IgD-negative memory B cell (primary cell): ENCODE measurements around the gene SBK2. TPM values are rescaled to one million over a fixed set of nuclear protein-coding genes. Genes with fewer than 3 reads are reported as not detected.
"Not testable (repeated sequence)": the region's sequence is repeated elsewhere in the genome, so short reads cannot be mapped to it uniquely, and the experiment has no call there.

ENCODE experiments used
- H3K27ac Mint-ChIP-seq, 3 donors: one replicate each; pipeline ENCODE4 v1.8.0; 2020 to 2022; ENCODE audit warnings: mild to moderate bottlenecking in 3 of 3, mixed read lengths in 3 of 3, moderate library complexity in 1 of 3
- H3K27me3 Mint-ChIP-seq: one replicate; pipeline ENCODE4 v1.8.0; 2021; ENCODE audit warnings: mixed read lengths
- H3K36me3 Mint-ChIP-seq: one replicate; pipeline ENCODE4 v1.8.0; 2020; ENCODE audit warnings: mild to moderate bottlenecking, mixed read lengths
- H3K4me1 Mint-ChIP-seq, 3 donors: one replicate each; pipeline ENCODE4 v1.8.0; 2020 to 2022; ENCODE audit warnings: mixed read lengths in 3 of 3, mild to moderate bottlenecking in 1 of 3
- H3K4me3 Mint-ChIP-seq, 4 donors: one replicate each; pipeline ENCODE4 v1.8.0; 2020 to 2022; ENCODE audit warnings: mild to moderate bottlenecking in 4 of 4, mixed read lengths in 4 of 4, moderate library complexity in 3 of 4
- H3K9me3 Mint-ChIP-seq, 3 donors: one replicate each; pipeline ENCODE4 v1.8.0; 2020 to 2021; ENCODE audit warnings: mixed read lengths in 3 of 3, mild to moderate bottlenecking in 1 of 3
- polyA plus RNA-seq: library from polyadenylated mRNA; unstranded; fragments of 300-500 nt; fragmentation: Illumina TruSeq; gene quantifications from one replicate; pipeline ENCODE4 v1.2.3, GENCODE V29; 2021

Gene SBK2
- polyA plus RNA-seq, 1 donor from 2014 or later = not detected

- not testable (repeated sequence) for H3K27ac Mint-ChIP-seq, H3K27me3 Mint-ChIP-seq, H3K4me3 Mint-ChIP-seq, H3K9me3 Mint-ChIP-seq, H3K4me1 Mint-ChIP-seq, H3K36me3 Mint-ChIP-seq
These were observed 2.7 kb downstream of the SBK2 start for GRCh38 chr19:55534280-55534679.

- peaks cover 1% of the 10 kb centered on the region for H3K27me3 Mint-ChIP-seq
- H3K9me3 Mint-ChIP-seq = no peaks in the 10 kb centered on the region
- no peak overlapping the region for H3K4me3 Mint-ChIP-seq
- H3K4me1 Mint-ChIP-seq = no peaks in the 10 kb centered on the region
- H3K27ac Mint-ChIP-seq = no peak overlapping the region
- peaks cover 2% of the 10 kb centered on the region for H3K36me3 Mint-ChIP-seq
These were observed 5.9 kb downstream of the SBK2 start for GRCh38 chr19:55530996-55531395.

GRCh38 chr19:55529636-55530234 is 7.2 kb downstream of the SBK2 start:
- H3K4me1 Mint-ChIP-seq = no peaks in the 10 kb centered on the region
- no peak overlapping the region for H3K27ac Mint-ChIP-seq
- H3K4me3 Mint-ChIP-seq = no peak overlapping the region
- H3K36me3 Mint-ChIP-seq = peaks cover 2% of the 10 kb centered on the region
- H3K27me3 Mint-ChIP-seq = peaks cover 1% of the 10 kb centered on the region
- H3K9me3 Mint-ChIP-seq = no peaks in the 10 kb centered on the region

GRCh38 chr19:55528030-55528803 is 8.7 kb downstream of the SBK2 start:
- no peak overlapping the region for H3K27ac Mint-ChIP-seq
- no peak overlapping the region for H3K4me3 Mint-ChIP-seq
- H3K36me3 Mint-ChIP-seq = no peaks in the 10 kb centered on the region
- H3K4me1 Mint-ChIP-seq = no peaks in the 10 kb centered on the region
- H3K27me3 Mint-ChIP-seq = no peaks in the 10 kb centered on the region
- H3K9me3 Mint-ChIP-seq = no peaks in the 10 kb centered on the region

GRCh38 chr19:55527197-55528029 is 9.5 kb downstream of the SBK2 start:
- Mint-ChIP-seq H3K27ac (no peak overlapping the region), H3K36me3 (no peaks in the 10 kb centered on the region), H3K4me3 (no peak overlapping the region)

GRCh38 chr19:55526216-55527196 is 10.4 kb downstream of the SBK2 start:
- no peak overlapping the region for H3K4me3 Mint-ChIP-seq
- no peaks in the 10 kb centered on the region for H3K36me3 Mint-ChIP-seq
- H3K9me3 Mint-ChIP-seq = no peaks in the 10 kb centered on the region
- no peaks in the 10 kb centered on the region for H3K4me1 Mint-ChIP-seq
- H3K27ac Mint-ChIP-seq = no peak overlapping the region
- H3K27me3 Mint-ChIP-seq = no peaks in the 10 kb centered on the region

More at GRCh38 chr19:55527197-55528029, 9.5 kb downstream of the SBK2 start:
- H3K4me1 Mint-ChIP-seq = no peaks in the 10 kb centered on the region
- no peaks in the 10 kb centered on the region for H3K9me3 Mint-ChIP-seq
- H3K27me3 Mint-ChIP-seq = no peaks in the 10 kb centered on the region

- H3K27ac Mint-ChIP-seq = peak overlapping the region in 1 of 3 donors; percentile 4
- no peaks in the 10 kb centered on the region for H3K27me3 Mint-ChIP-seq
- H3K4me1 Mint-ChIP-seq = no peaks in the 10 kb centered on the region
- H3K4me3 Mint-ChIP-seq = peak overlapping the region in 1 of 4 donors; percentile 33
- H3K9me3 Mint-ChIP-seq = no peaks in the 10 kb centered on the region
- H3K36me3 Mint-ChIP-seq = no peaks in the 10 kb centered on the region
These were observed 11.4 kb downstream of the SBK2 start for GRCh38 chr19:55525289-55526101.

- peaks cover 0 to 3% (median 0%) of the 10 kb centered on the region in 3 donors for H3K4me1 Mint-ChIP-seq
- no peaks in the 10 kb centered on the region for H3K36me3 Mint-ChIP-seq
- no peak overlapping the region for H3K27ac Mint-ChIP-seq
These were observed 16.1 kb downstream of the SBK2 start for GRCh38 chr19:55520691-55521292.

GRCh38 chr19:55519451-55520311 is 17.3 kb downstream of the SBK2 start:
- Mint-ChIP-seq H3K27me3 (no peaks in the 10 kb centered on the region), H3K27ac (no peak overlapping the region), H3K36me3 (no peaks in the 10 kb centered on the region), H3K4me3 (no peak overlapping the region), H3K9me3 (no peaks in the 10 kb centered on the region), H3K4me1 (peaks cover 0 to 3% (median 0%) of the 10 kb centered on the region in 3 donors)

More at GRCh38 chr19:55520691-55521292, 16.1 kb downstream of the SBK2 start:
- H3K27me3 Mint-ChIP-seq = no peaks in the 10 kb centered on the region
- H3K4me3 Mint-ChIP-seq = no peak overlapping the region
- no peaks in the 10 kb centered on the region for H3K9me3 Mint-ChIP-seq

GRCh38 chr19:55516878-55517620 is 19.9 kb downstream of the SBK2 start:
- Mint-ChIP-seq H3K27me3 (no peaks in the 10 kb centered on the region), H3K4me3 (peak overlapping the region; percentile 59 to 85 (median 77)), H3K4me1 (peaks cover 0 to 3% (median 0%) of the 10 kb centered on the region in 3 donors), H3K36me3 (no peaks in the 10 kb centered on the region), H3K9me3 (no peaks in the 10 kb centered on the region), H3K27ac (peak overlapping the region in 2 of 3 donors; percentile 31 to 84)

GRCh38 chr19:55508120-55508519 is 28.8 kb downstream of the SBK2 start:
- H3K4me3 Mint-ChIP-seq = peak overlapping the region in 1 of 4 donors; percentile 7
- peaks cover 3 to 12% (median 4%) of the 10 kb centered on the region in 3 donors for H3K4me1 Mint-ChIP-seq
- peaks cover 2% of the 10 kb centered on the region for H3K36me3 Mint-ChIP-seq
- H3K9me3 Mint-ChIP-seq = no peaks in the 10 kb centered on the region
- no peak overlapping the region for H3K27ac Mint-ChIP-seq
- peaks cover 3% of the 10 kb centered on the region for H3K27me3 Mint-ChIP-seq

- Mint-ChIP-seq H3K27me3 (no peaks in the 10 kb centered on the region), H3K4me1 (peaks cover 5 to 14% (median 7%) of the 10 kb centered on the region in 3 donors), H3K4me3 (peak overlapping the region in 2 of 4 donors; percentile 9 to 26), H3K27ac (peak overlapping the region in 1 of 3 donors; percentile 58), H3K36me3 (peaks cover 4% of the 10 kb centered on the region), H3K9me3 (no peaks in the 10 kb centered on the region)
These were observed 32.0 kb downstream of the SBK2 start for GRCh38 chr19:55504981-55505380.
